GM20000 (cell line): ENCODE data around the gene DOK3.

Experiments
- DNase-seq: peaks from one replicate; pipeline ENCODE4 v3.0.0; 2012; ENCODE audit warnings: low spot score
- CTCF ChIP-seq: IDR thresholded peaks from 2 replicates; pipeline ENCODE4 v1.5.1; 2012; ENCODE audit warnings: mild to moderate bottlenecking, control low read depth; ENCODE audit errors: extremely low read depth, missing control alignments

Gene DOK3

GRCh38 chr5:177455661-177456590 is 53.7 kb downstream of the DOK3 start:
- peak; percentile 96 for TF ChIP-seq CTCF
- DNase-seq = peak; percentile 96

GRCh38 chr5:177455036-177455660 is 54.5 kb downstream of the DOK3 start:
- DNase-seq = peak; percentile 95

GRCh38 chr5:177454397-177455035 is 55.1 kb downstream of the DOK3 start:
- peak; percentile 75 for TF ChIP-seq CTCF
- peak; percentile 98 for DNase-seq

More at GRCh38 chr5:177455036-177455660, 54.5 kb downstream of the DOK3 start:
- TF ChIP-seq CTCF = peak; percentile 77

- no peak for TF ChIP-seq CTCF
- no peak for DNase-seq
These were observed 55.7 kb downstream of the DOK3 start for GRCh38 chr5:177453852-177454396.

GRCh38 chr5:177452688-177453638 is 56.7 kb downstream of the DOK3 start:
- TF ChIP-seq CTCF = no peak
- no peak for DNase-seq
